ENCODE data around the gene CCDC197. TPM values are rescaled to one million over a fixed set of nuclear protein-coding genes. Genes with fewer than 3 reads are reported as not detected.

CCDC197 gene
- total and polyA plus RNA-seq, 9 of the 15 experiments (the other 6 are each of a cell fraction or from before 2014, with no cell fraction given), result not detected

- H3K9ac ChIP-seq (ENCODE audit: insufficient read depth in 1 of 2, low read depth in 2 of 2, low read length in 2 of 2), result no peak overlapping the region
- in situ Hi-C loops (cut with MboI), result no loop called here
- H3K4me3 ChIP-seq, result no peak overlapping the region
- no peaks in the 10 kb centered on the region for H3K36me3 ChIP-seq (ENCODE audit: control insufficient read depth, insufficient read depth, low read length)
- POLR2A ChIA-PET, result no interaction called here
- H3K27ac ChIP-seq (ENCODE audit: extremely low read depth, low read depth, low read length), result no peak overlapping the region
- no TSS peak for BruUV-seq (replicated peaks)
- H3K9me1 ChIP-seq (ENCODE audit: control insufficient read depth, insufficient read depth, low read length), result peaks cover 2% of the 10 kb centered on the region
- intact Hi-C loops (cut with micrococcal nuclease), result no loop called here
- H3K27me3 ChIP-seq (ENCODE audit: control insufficient read depth in 2 of 2, insufficient read depth in 2 of 2, low read length in 2 of 2), result peaks cover 0 to 25% of the 10 kb centered on the region in 2 experiments; a peak in 3 of 5 replicates
- no peaks in the 10 kb centered on the region for H3K9me3 ChIP-seq (replicated peaks; ENCODE audit: control insufficient read depth, insufficient read depth, low read depth, low read length)
- CTCF ChIA-PET (ENCODE audit: low intra/inter-chr PET ratio), result no interaction called here
- no peak overlapping the region for H2AFZ ChIP-seq (ENCODE audit: low read depth, low read length)
- H4K20me1 ChIP-seq (replicated peaks; ENCODE audit: control insufficient read depth, insufficient read depth, low read length), result no peaks in the 10 kb centered on the region
- DNase-seq (ENCODE audit: extremely low read depth in 1 of 4, low spot score in 3 of 4) (no peak), ATAC-seq (no peak), FAIRE-seq (no peak)
- no peaks in the 10 kb centered on the region for H3K4me1 ChIP-seq (replicated peaks in 1 of 2; ENCODE audit: control insufficient read depth in 2 of 2, insufficient read depth in 2 of 2, low read length in 2 of 2)
- no peaks in the 10 kb centered on the region for H3K79me2 ChIP-seq (ENCODE audit: control insufficient read depth, insufficient read depth, low read length)
- WGBS (ENCODE audit: insufficient coverage, low coverage, missing lambda C conversion rate), result 1% methylated on average over 9 of the region's 12 CpGs
- H3K4me2 ChIP-seq (ENCODE audit: insufficient read depth, low read length), result no peak overlapping the region
- TF ChIP-seq, protein P1, sequence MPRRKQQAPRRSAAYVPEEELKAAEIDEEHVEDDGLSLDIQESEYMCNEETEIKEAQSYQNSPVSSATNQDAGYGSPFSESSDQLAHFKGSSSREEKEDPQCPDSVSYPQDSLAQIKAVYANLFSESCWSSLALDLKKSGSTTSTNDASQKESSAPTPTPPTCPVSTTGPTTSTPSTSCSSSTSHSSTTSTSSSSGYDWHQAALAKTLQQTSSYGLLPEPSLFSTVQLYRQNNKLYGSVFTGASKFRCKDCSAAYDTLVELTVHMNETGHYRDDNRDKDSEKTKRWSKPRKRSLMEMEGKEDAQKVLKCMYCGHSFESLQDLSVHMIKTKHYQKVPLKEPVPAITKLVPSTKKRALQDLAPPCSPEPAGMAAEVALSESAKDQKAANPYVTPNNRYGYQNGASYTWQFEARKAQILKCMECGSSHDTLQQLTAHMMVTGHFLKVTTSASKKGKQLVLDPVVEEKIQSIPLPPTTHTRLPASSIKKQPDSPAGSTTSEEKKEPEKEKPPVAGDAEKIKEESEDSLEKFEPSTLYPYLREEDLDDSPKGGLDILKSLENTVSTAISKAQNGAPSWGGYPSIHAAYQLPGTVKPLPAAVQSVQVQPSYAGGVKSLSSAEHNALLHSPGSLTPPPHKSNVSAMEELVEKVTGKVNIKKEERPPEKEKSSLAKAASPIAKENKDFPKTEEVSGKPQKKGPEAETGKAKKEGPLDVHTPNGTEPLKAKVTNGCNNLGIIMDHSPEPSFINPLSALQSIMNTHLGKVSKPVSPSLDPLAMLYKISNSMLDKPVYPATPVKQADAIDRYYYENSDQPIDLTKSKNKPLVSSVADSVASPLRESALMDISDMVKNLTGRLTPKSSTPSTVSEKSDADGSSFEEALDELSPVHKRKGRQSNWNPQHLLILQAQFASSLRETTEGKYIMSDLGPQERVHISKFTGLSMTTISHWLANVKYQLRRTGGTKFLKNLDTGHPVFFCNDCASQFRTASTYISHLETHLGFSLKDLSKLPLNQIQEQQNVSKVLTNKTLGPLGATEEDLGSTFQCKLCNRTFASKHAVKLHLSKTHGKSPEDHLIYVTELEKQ (CRISPR knock-in tag; IDR thresholded peaks at IDR 0.05), result no peak
- TF ChIP-seq NFXL1 (CRISPR knock-in tag; IDR thresholded peaks at IDR 0.05) (no peak), POU5F1 (IDR thresholded peaks at IDR 0.05; ENCODE audit: borderline replicate concordance, low read depth, low read length, partially characterized antibody) (no peak), ATF1 (CRISPR knock-in tag; IDR thresholded peaks at IDR 0.05) (no peak), ATF1 (tag; IDR thresholded peaks at IDR 0.05) (no peak), NUFIP1 (IDR thresholded peaks at IDR 0.05; ENCODE audit: partially characterized antibody) (no peak), ATF7 (IDR thresholded peaks at IDR 0.05) (no peak), HDAC8 (tag; IDR thresholded peaks at IDR 0.05) (no peak), DACH1 (IDR thresholded peaks at IDR 0.05; ENCODE audit: partially characterized antibody) (no peak), BRF2 (IDR thresholded peaks at IDR 0.05; ENCODE audit: borderline replicate concordance, insufficient read depth, insufficient read length) (no peak), SRSF9 (IDR thresholded peaks at IDR 0.05; ENCODE audit: borderline replicate concordance, low read depth, low read length) (no peak), ZNF696 (CRISPR knock-in tag; conservative IDR thresholded peaks at IDR 0.05) (no peak), ZNF668 (CRISPR knock-in tag; IDR thresholded peaks at IDR 0.05) (no peak)
- TF ChIP-seq, protein P2, sequence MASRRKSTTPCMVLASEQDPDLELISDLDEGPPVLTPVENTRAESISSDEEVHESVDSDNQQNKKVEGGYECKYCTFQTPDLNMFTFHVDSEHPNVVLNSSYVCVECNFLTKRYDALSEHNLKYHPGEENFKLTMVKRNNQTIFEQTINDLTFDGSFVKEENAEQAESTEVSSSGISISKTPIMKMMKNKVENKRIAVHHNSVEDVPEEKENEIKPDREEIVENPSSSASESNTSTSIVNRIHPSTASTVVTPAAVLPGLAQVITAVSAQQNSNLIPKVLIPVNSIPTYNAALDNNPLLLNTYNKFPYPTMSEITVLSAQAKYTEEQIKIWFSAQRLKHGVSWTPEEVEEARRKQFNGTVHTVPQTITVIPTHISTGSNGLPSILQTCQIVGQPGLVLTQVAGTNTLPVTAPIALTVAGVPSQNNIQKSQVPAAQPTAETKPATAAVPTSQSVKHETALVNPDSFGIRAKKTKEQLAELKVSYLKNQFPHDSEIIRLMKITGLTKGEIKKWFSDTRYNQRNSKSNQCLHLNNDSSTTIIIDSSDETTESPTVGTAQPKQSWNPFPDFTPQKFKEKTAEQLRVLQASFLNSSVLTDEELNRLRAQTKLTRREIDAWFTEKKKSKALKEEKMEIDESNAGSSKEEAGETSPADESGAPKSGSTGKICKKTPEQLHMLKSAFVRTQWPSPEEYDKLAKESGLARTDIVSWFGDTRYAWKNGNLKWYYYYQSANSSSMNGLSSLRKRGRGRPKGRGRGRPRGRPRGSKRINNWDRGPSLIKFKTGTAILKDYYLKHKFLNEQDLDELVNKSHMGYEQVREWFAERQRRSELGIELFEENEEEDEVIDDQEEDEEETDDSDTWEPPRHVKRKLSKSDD (conservative IDR thresholded peaks at IDR 0.05; ENCODE audit: low read length), result no peak
Measured at GRCh38 chr14:93987376-93987775, 9.7 kb upstream of the CCDC197 start.
